PFSK-1 (cell line): ENCODE results near the gene GNB1L.

ENCODE experiments used
- FOXP2 ChIP-seq: optimal IDR thresholded peaks from 2 replicates; pipeline ENCODE3; 2011; ENCODE audit warnings: borderline replicate concordance, control low read depth, inconsistent platforms; ENCODE audit not compliant: insufficient read depth; ENCODE audit errors: extremely low read length, extremely low read depth
- POLR2AphosphoS5 ChIP-seq: IDR thresholded peaks from 2 replicates; pipeline ENCODE4 v1.6.1; 2012; ENCODE audit warnings: low read depth, mild to moderate bottlenecking, control low read depth, low read length, moderate library complexity
- REST ChIP-seq, 2 experiments: IDR thresholded peaks; 2 replicates each; pipeline versions ENCODE4 v1.6.1 to v1.8.0; 2011 to 2012; ENCODE audit warnings: low read depth in 2 of 2, low read length in 2 of 2, control low read depth in 1 of 2, inconsistent platforms in 1 of 2, mild to moderate bottlenecking in 1 of 2, moderate library complexity in 1 of 2; ENCODE audit not compliant: insufficient read depth in 1 of 2
- SIN3A ChIP-seq: IDR thresholded peaks from 2 replicates; pipeline ENCODE4 v1.6.1; 2012; ENCODE audit warnings: mild to moderate bottlenecking, low read length, moderate library complexity, borderline replicate concordance; ENCODE audit not compliant: insufficient read depth
- TAF1 ChIP-seq: IDR thresholded peaks from 2 replicates; pipeline ENCODE4 v1.6.1; 2012; ENCODE audit warnings: low read length, control low read depth, borderline replicate concordance; ENCODE audit not compliant: insufficient read depth

GNB1L gene

GRCh38 chr22:19824212-19824925, 30.3 kb downstream of the GNB1L start:
- TF ChIP-seq SIN3A: no peak
- TF ChIP-seq POLR2AphosphoS5: no peak
- no peak for TF ChIP-seq TAF1
- TF ChIP-seq REST (IDR thresholded peaks at IDR 0.05; ENCODE audit: insufficient read depth in 1 of 2, low read depth in 2 of 2, low read length in 2 of 2): no peak

- no peak for TF ChIP-seq REST (IDR thresholded peaks at IDR 0.05; ENCODE audit: insufficient read depth in 1 of 2, low read depth in 2 of 2, low read length in 2 of 2)
These were observed 30.8 kb downstream of the GNB1L start for GRCh38 chr22:19823902-19824211.

GRCh38 chr22:19823191-19823901, 31.3 kb downstream of the GNB1L start:
- TF ChIP-seq FOXP2: no peak
- TF ChIP-seq REST (IDR thresholded peaks at IDR 0.05; ENCODE audit: insufficient read depth in 1 of 2, low read depth in 2 of 2, low read length in 2 of 2): no peak
- TF ChIP-seq TAF1: no peak
- no peak for TF ChIP-seq POLR2AphosphoS5
- TF ChIP-seq SIN3A: no peak

- TF ChIP-seq SIN3A: no peak
These were observed 32.2 kb downstream of the GNB1L start for GRCh38 chr22:19822301-19823117.

GRCh38 chr22:19821523-19822300, 33.0 kb downstream of the GNB1L start:
- no peak for TF ChIP-seq SIN3A
- no peak for TF ChIP-seq REST (IDR thresholded peaks at IDR 0.05; ENCODE audit: insufficient read depth in 1 of 2, low read depth in 2 of 2, low read length in 2 of 2)
- no peak for TF ChIP-seq FOXP2
- TF ChIP-seq POLR2AphosphoS5: no peak
- no peak for TF ChIP-seq TAF1
